ENCODE measurements around the gene ABCC2. TPM values are rescaled to one million over a fixed set of nuclear protein-coding genes. Genes with fewer than 3 reads are reported as not detected.

ABCC2 gene
- total and polyA plus RNA-seq, 2 experiments from 2014 or later: 0.45 to 2.4 TPM

GRCh38 chr10:99872367-99873162, 90.1 kb downstream of the ABCC2 start:
- Histone ChIP-seq H3K79me2 (replicated peaks; ENCODE audit: insufficient read depth) (no peaks in the 10 kb centered on the region), H3K36me3 (ENCODE audit: insufficient read depth) (peaks cover 23% of the 10 kb centered on the region), H3K27me3 (ENCODE audit: insufficient read depth) (no peaks in the 10 kb centered on the region), H3K4me3 (no peak overlapping the region), H2AFZ (no peak overlapping the region), H3K9me2 (ENCODE audit: insufficient read depth) (no peaks in the 10 kb centered on the region), H3K27ac (ENCODE audit: low read depth) (no peak overlapping the region), H3K4me1 (ENCODE audit: insufficient read depth) (no peaks in the 10 kb centered on the region), H3K4me2 (no peak overlapping the region), H4K20me1 (replicated peaks; ENCODE audit: insufficient read depth) (no peaks in the 10 kb centered on the region; the same call in none of the 2 replicates), H3F3A (replicated peaks; ENCODE audit: low read depth) (peaks cover 17% of the 10 kb centered on the region)
- ATAC-seq (no peak), DNase-seq (ENCODE audit: low spot score) (no peak)
- H3K9me3 Mint-ChIP-seq: no peaks in the 10 kb centered on the region; the same call in 2 of the 3 replicates
- H3K4me3 Mint-ChIP-seq: no peak overlapping the region
- H3K27ac Mint-ChIP-seq: no peak overlapping the region
- H3K4me1 Mint-ChIP-seq: no peaks in the 10 kb centered on the region; the same call in 1 of the 3 replicates
- H3K27me3 Mint-ChIP-seq (ENCODE audit: insufficient read depth, low read depth, poor library complexity): peaks cover 3% of the 10 kb centered on the region
- peaks cover 24% of the 10 kb centered on the region for H3K36me3 Mint-ChIP-seq (ENCODE audit: low read depth)
- TF ChIP-seq ETS1 (IDR thresholded peaks at IDR 0.05) (no peak), CTCF (conservative IDR thresholded peaks at IDR 0.05; ENCODE audit: low read depth in 2 of 2) (no peak), POLR2AphosphoS5 (IDR thresholded peaks at IDR 0.05; ENCODE audit: low read depth) (no peak), JUNB (IDR thresholded peaks at IDR 0.05; ENCODE audit: unreplicated experiment) (no peak), EZH2 (IDR thresholded peaks at IDR 0.05; ENCODE audit: low read depth, unreplicated experiment) (no peak), STAT1 (IDR thresholded peaks at IDR 0.05; ENCODE audit: unreplicated experiment) (no peak), CREB1 (CRISPR knock-in tag; IDR thresholded peaks at IDR 0.05; ENCODE audit: low read depth) (no peak), ZNF462 (CRISPR knock-in tag; IDR thresholded peaks at IDR 0.05) (no peak), EZH2phosphoT487 (IDR thresholded peaks at IDR 0.05; ENCODE audit: unreplicated experiment) (no peak), NANOG (IDR thresholded peaks at IDR 0.05; ENCODE audit: borderline replicate concordance) (no peak), ZNF331 (CRISPR knock-in tag; IDR thresholded peaks at IDR 0.05; ENCODE audit: low read depth) (no peak)
- TF ChIP-seq, protein P1, sequence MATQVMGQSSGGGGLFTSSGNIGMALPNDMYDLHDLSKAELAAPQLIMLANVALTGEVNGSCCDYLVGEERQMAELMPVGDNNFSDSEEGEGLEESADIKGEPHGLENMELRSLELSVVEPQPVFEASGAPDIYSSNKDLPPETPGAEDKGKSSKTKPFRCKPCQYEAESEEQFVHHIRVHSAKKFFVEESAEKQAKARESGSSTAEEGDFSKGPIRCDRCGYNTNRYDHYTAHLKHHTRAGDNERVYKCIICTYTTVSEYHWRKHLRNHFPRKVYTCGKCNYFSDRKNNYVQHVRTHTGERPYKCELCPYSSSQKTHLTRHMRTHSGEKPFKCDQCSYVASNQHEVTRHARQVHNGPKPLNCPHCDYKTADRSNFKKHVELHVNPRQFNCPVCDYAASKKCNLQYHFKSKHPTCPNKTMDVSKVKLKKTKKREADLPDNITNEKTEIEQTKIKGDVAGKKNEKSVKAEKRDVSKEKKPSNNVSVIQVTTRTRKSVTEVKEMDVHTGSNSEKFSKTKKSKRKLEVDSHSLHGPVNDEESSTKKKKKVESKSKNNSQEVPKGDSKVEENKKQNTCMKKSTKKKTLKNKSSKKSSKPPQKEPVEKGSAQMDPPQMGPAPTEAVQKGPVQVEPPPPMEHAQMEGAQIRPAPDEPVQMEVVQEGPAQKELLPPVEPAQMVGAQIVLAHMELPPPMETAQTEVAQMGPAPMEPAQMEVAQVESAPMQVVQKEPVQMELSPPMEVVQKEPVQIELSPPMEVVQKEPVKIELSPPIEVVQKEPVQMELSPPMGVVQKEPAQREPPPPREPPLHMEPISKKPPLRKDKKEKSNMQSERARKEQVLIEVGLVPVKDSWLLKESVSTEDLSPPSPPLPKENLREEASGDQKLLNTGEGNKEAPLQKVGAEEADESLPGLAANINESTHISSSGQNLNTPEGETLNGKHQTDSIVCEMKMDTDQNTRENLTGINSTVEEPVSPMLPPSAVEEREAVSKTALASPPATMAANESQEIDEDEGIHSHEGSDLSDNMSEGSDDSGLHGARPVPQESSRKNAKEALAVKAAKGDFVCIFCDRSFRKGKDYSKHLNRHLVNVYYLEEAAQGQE (IDR thresholded peaks at IDR 0.05; ENCODE audit: unreplicated experiment): no peak

Measured in GM23338 (cell line).